Colonic mucosa (tissue), 4 donors: ENCODE results near the gene TTC9. TPM values are rescaled to one million over a fixed set of nuclear protein-coding genes. Genes with fewer than 3 reads are reported as not detected.

Source experiments
- DNase-seq: peaks from one replicate; pipeline ENCODE4 v3.0.0-alpha.2; 2020
- H3K27ac ChIP-seq: fragments of 200-600 bp; one replicate; pipeline ENCODE4 v1.8.0; 2021
- H3K27me3 ChIP-seq: fragments of 200-600 bp; one replicate; pipeline ENCODE4 v1.8.0; 2021
- H3K36me3 ChIP-seq: fragments of 200-600 bp; one replicate; pipeline ENCODE4 v1.8.0; 2021
- H3K4me1 ChIP-seq: fragments of 200-600 bp; one replicate; pipeline ENCODE4 v1.8.0; 2021; ENCODE audit warnings: mild to moderate bottlenecking
- H3K4me3 ChIP-seq: fragments of 200-600 bp; one replicate; pipeline ENCODE4 v1.8.0; 2021
- H3K9ac ChIP-seq, 2 donors: one replicate each; pipeline ENCODE4 v1.7.0; 2013; ENCODE audit warnings: control low read depth in 2 of 2, low read depth in 2 of 2, low read length in 2 of 2
- H3K9me3 ChIP-seq: fragments of 200-600 bp; one replicate; pipeline ENCODE4 v1.8.0; 2021
- CTCF ChIP-seq: fragments of 200-600 bp; IDR thresholded peaks from one replicate; pipeline ENCODE4 v1.8.0; 2022; ENCODE audit warnings: antibody characterized with exemption, mild to moderate bottlenecking
- intact Hi-C: fragments of 100-400 bp; cut with DNase I; formaldehyde crosslinking; loops from one replicate; pipeline ENCODE4 v1.14.1; 2022
- total RNA-seq, 2 donors: library from RNA; stranded (reverse); fragmentation: NEBNext Ultra II Directional in 1 of 2; extraction: Animal tissue kit (Norgen Biotek cat#: 25700) in 1 of 2; gene quantifications; one replicate each; pipeline ENCODE4 v1.2.1, GENCODE V29; 2021
- donor health status: healthy.
- donor health status: DM: no; HTN: no; CAD: no.
- donor health status: DM: no; HTN: no; CAD: no.

The TTC9 gene
- total RNA-seq, 2 donors from 2014 or later = 0.66 to 0.82 TPM

- no peak for TF ChIP-seq CTCF
- H3K9me3 ChIP-seq = no peaks in the 10 kb centered on the region
- intact Hi-C loops = no loop called here
- H3K27me3 ChIP-seq = no peaks in the 10 kb centered on the region
- H3K4me1 ChIP-seq = no peaks in the 10 kb centered on the region
- no peak for DNase-seq
- H3K9ac ChIP-seq = no peak overlapping the region
- H3K27ac ChIP-seq = no peak overlapping the region
- H3K4me3 ChIP-seq = no peak overlapping the region
- H3K36me3 ChIP-seq = no peaks in the 10 kb centered on the region
Measured at GRCh38 chr14:70722418-70722817, 80.7 kb downstream of the TTC9 start.

GRCh38 chr14:70723276-70723675 is 81.6 kb downstream of the TTC9 start:
- no peak for DNase-seq
- no peaks in the 10 kb centered on the region for H3K4me1 ChIP-seq
- H3K27ac ChIP-seq = no peak overlapping the region
- no peak for TF ChIP-seq CTCF
- H3K36me3 ChIP-seq = no peaks in the 10 kb centered on the region
- no peaks in the 10 kb centered on the region for H3K27me3 ChIP-seq
- H3K4me3 ChIP-seq = no peak overlapping the region
- no peak overlapping the region for H3K9ac ChIP-seq
- H3K9me3 ChIP-seq = no peaks in the 10 kb centered on the region
- intact Hi-C loops = no loop called here

GRCh38 chr14:70724110-70724509 is 82.4 kb downstream of the TTC9 start:
- Histone ChIP-seq H3K9me3 (no peaks in the 10 kb centered on the region), H3K27me3 (no peaks in the 10 kb centered on the region), H3K36me3 (no peaks in the 10 kb centered on the region), H3K4me1 (no peaks in the 10 kb centered on the region), H3K27ac (no peak overlapping the region), H3K4me3 (no peak overlapping the region), H3K9ac (no peak overlapping the region)
- no peak for TF ChIP-seq CTCF
- DNase-seq = no peak
- intact Hi-C loops = no loop called here

- Histone ChIP-seq H3K27ac (no peak overlapping the region), H3K27me3 (no peaks in the 10 kb centered on the region), H3K9me3 (no peaks in the 10 kb centered on the region), H3K9ac (no peak overlapping the region), H3K36me3 (no peaks in the 10 kb centered on the region), H3K4me1 (no peaks in the 10 kb centered on the region), H3K4me3 (no peak overlapping the region)
- intact Hi-C loops = no loop called here
- TF ChIP-seq CTCF = no peak
- no peak for DNase-seq
Measured at GRCh38 chr14:70724944-70725343, 83.2 kb downstream of the TTC9 start.

Other genes starting within 250 kb of the TTC9 start
- 10 to 100 TPM; 50.6 to 55.4 TPM for gene SYNJ2BP, start 224.8 kb upstream of the TTC9 start, total RNA-seq
- not detected for gene ADAM21, start 189.7 kb upstream of the TTC9 start, total RNA-seq
- gene ADAM20, start 106.9 kb upstream of the TTC9 start, total RNA-seq = under 1 TPM; 0.35 TPM
- 10 to 100 TPM; 25.7 to 28.0 TPM for gene MED6, start 41.3 kb upstream of the TTC9 start, total RNA-seq
- 10 to 100 TPM; 10.6 to 13.0 TPM for gene MAP3K9, start 167.6 kb downstream of the TTC9 start, total RNA-seq